Measurements from ENCODE around the gene GPR150. TPM values are rescaled to one million over a fixed set of nuclear protein-coding genes. Genes with fewer than 3 reads are reported as not detected.

Gene GPR150
- total and polyA plus RNA-seq, 2 experiments from 2014 or later = 0.10 to 0.21 TPM

DNA sequence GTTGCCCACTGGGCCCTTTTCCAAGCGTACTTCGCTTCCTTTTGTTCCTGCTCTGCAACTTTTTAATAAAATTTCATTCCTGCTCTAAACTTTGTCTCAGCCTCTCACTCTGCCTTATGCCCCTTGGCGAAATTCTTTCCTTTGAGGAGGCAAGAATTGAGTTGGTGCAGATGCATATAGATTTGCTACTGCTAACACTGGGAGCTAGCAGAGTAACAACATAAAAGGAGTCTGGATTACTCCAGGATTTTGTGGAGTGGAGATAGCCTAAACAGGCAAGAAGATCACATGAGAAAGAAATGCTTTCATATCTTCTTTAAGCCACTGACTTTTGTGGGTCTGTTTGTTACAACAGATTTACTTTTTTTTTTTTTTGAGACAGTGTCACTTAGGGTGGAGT, 13.8 kb downstream of the GPR150 start (continued):
- TF ChIP-seq, protein P1, sequence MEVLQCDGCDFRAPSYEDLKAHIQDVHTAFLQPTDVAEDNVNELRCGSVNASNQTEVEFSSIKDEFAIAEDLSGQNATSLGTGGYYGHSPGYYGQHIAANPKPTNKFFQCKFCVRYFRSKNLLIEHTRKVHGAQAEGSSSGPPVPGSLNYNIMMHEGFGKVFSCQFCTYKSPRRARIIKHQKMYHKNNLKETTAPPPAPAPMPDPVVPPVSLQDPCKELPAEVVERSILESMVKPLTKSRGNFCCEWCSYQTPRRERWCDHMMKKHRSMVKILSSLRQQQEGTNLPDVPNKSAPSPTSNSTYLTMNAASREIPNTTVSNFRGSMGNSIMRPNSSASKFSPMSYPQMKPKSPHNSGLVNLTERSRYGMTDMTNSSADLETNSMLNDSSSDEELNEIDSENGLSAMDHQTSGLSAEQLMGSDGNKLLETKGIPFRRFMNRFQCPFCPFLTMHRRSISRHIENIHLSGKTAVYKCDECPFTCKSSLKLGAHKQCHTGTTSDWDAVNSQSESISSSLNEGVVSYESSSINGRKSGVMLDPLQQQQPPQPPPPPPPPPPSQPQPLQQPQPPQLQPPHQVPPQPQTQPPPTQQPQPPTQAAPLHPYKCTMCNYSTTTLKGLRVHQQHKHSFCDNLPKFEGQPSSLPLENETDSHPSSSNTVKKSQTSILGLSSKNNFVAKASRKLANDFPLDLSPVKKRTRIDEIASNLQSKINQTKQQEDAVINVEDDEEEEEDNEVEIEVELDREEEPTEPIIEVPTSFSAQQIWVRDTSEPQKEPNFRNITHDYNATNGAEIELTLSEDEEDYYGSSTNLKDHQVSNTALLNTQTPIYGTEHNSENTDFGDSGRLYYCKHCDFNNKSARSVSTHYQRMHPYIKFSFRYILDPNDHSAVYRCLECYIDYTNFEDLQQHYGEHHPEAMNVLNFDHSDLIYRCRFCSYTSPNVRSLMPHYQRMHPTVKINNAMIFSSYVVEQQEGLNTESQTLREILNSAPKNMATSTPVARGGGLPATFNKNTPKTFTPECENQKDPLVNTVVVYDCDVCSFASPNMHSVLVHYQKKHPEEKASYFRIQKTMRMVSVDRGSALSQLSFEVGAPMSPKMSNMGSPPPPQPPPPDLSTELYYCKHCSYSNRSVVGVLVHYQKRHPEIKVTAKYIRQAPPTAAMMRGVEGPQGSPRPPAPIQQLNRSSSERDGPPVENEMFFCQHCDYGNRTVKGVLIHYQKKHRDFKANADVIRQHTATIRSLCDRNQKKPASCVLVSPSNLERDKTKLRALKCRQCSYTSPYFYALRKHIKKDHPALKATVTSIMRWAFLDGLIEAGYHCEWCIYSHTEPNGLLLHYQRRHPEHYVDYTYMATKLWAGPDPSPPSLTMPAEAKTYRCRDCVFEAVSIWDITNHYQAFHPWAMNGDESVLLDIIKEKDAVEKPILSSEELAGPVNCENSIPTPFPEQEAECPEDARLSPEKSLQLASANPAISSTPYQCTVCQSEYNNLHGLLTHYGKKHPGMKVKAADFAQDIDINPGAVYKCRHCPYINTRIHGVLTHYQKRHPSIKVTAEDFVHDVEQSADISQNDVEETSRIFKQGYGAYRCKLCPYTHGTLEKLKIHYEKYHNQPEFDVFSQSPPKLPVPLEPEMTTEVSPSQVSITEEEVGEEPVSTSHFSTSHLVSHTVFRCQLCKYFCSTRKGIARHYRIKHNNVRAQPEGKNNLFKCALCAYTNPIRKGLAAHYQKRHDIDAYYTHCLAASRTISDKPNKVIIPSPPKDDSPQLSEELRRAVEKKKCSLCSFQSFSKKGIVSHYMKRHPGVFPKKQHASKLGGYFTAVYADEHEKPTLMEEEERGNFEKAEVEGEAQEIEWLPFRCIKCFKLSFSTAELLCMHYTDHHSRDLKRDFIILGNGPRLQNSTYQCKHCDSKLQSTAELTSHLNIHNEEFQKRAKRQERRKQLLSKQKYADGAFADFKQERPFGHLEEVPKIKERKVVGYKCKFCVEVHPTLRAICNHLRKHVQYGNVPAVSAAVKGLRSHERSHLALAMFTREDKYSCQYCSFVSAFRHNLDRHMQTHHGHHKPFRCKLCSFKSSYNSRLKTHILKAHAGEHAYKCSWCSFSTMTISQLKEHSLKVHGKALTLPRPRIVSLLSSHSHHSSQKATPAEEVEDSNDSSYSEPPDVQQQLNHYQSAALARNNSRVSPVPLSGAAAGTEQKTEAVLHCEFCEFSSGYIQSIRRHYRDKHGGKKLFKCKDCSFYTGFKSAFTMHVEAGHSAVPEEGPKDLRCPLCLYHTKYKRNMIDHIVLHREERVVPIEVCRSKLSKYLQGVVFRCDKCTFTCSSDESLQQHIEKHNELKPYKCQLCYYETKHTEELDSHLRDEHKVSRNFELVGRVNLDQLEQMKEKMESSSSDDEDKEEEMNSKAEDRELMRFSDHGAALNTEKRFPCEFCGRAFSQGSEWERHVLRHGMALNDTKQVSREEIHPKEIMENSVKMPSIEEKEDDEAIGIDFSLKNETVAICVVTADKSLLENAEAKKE (CRISPR knock-in tag; IDR thresholded peaks at IDR 0.05) = no peak
- TF ChIP-seq EZH2 (IDR thresholded peaks at IDR 0.05; ENCODE audit: low read depth, unreplicated experiment) (no peak), POLR2AphosphoS5 (IDR thresholded peaks at IDR 0.05; ENCODE audit: low read depth) (no peak), NANOG (IDR thresholded peaks at IDR 0.05; ENCODE audit: borderline replicate concordance) (no peak), JUNB (IDR thresholded peaks at IDR 0.05; ENCODE audit: unreplicated experiment) (no peak)
- TF ChIP-seq, protein P2, sequence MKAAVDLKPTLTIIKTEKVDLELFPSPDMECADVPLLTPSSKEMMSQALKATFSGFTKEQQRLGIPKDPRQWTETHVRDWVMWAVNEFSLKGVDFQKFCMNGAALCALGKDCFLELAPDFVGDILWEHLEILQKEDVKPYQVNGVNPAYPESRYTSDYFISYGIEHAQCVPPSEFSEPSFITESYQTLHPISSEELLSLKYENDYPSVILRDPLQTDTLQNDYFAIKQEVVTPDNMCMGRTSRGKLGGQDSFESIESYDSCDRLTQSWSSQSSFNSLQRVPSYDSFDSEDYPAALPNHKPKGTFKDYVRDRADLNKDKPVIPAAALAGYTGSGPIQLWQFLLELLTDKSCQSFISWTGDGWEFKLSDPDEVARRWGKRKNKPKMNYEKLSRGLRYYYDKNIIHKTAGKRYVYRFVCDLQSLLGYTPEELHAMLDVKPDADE (IDR thresholded peaks at IDR 0.05) = no peak

DNA sequence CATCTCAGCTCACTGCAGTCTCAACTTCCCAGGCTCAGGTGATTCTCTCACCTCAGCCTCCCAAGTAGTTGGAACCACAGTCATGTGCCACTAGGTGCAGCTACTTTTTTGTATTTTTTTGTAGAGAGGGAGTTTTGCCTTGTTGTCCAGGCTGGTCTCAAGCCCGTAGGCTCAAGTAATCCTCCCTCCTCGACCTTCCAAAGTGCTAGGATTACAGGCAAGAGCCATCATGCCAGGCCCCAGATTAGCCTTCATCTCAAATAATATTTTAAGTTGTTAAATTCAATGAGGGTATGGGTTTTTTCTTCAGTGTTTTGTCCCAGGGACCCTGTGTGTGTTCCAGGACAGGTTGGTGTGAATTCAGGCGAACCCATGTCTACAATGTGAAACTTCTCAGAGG, 14.2 kb downstream of the GPR150 start:
- Mint-ChIP-seq H3K4me1 (no peaks in the 10 kb centered on the region), H3K9me3 (peaks cover 11% of the 10 kb centered on the region), H3K27me3 (ENCODE audit: insufficient read depth, low read depth, poor library complexity) (peaks cover 3% of the 10 kb centered on the region), H3K27ac (no peak overlapping the region), H3K4me3 (no peak overlapping the region), H3K36me3 (ENCODE audit: low read depth) (peaks cover 13% of the 10 kb centered on the region)
- Histone ChIP-seq H3K4me1 (ENCODE audit: insufficient read depth) (no peaks in the 10 kb centered on the region), H3K9me2 (ENCODE audit: insufficient read depth) (0 out of 2 replicates have a peak, but pooled peaks cover 11% of the 10 kb centered on the region), H3K27me3 (ENCODE audit: insufficient read depth) (no peaks in the 10 kb centered on the region), H3K79me2 (replicated peaks; ENCODE audit: insufficient read depth) (no peaks in the 10 kb centered on the region), H4K20me1 (replicated peaks; ENCODE audit: insufficient read depth) (no peaks in the 10 kb centered on the region), H3K36me3 (ENCODE audit: insufficient read depth) (no peaks in the 10 kb centered on the region), H3F3A (replicated peaks; ENCODE audit: low read depth) (no peaks in the 10 kb centered on the region), H3K27ac (ENCODE audit: low read depth) (no peak overlapping the region), H3K4me2 (no peak overlapping the region), H2AFZ (peak overlapping the region; percentile 43; the same call in 1 of the 2 replicates), H3K4me3 (no peak overlapping the region)
- ATAC-seq = no peak
- no peak for DNase-seq (ENCODE audit: low spot score)
- TF ChIP-seq, protein P1 (CRISPR knock-in tag; IDR thresholded peaks at IDR 0.05) = no peak
- TF ChIP-seq JUNB (IDR thresholded peaks at IDR 0.05; ENCODE audit: unreplicated experiment) (no peak), STAT1 (IDR thresholded peaks at IDR 0.05; ENCODE audit: unreplicated experiment) (no peak), NANOG (IDR thresholded peaks at IDR 0.05; ENCODE audit: borderline replicate concordance) (no peak)
